HG03354 (cell line): ENCODE results near the gene USP15.
"Not testable (repeated sequence)": the region's sequence is repeated elsewhere in the genome, so short reads cannot be mapped to it uniquely, and the experiment has no call there.

ENCODE experiments used
- ATAC-seq: cut with Tn5 transposase; IDR thresholded peaks from one replicate; pipeline ENCODE4 v1.9.1; 2021; ENCODE audit warnings: mild to moderate bottlenecking; ENCODE audit not compliant: unreplicated experiment, poor library complexity, severe bottlenecking

Gene USP15

DNA sequence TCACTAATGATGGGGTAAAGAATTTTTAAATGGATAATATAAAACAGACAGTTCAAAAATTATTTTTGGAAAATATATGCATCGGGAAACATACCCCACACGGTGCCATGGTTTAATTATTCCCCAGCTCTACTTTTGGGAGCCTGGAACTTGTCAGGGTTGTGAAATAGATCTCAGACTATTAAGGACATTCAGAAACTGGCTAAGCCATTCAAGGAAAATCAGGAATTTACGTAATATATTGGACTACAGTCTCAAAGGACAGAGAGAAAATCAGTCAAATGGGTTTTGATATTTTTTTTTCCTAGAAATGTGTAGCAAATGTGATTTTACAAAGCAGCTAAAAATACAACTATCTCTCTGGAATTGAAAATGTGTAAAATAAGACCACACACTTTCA is 148.9 kb downstream of the USP15 start:
- no peak for ATAC-seq

DNA sequence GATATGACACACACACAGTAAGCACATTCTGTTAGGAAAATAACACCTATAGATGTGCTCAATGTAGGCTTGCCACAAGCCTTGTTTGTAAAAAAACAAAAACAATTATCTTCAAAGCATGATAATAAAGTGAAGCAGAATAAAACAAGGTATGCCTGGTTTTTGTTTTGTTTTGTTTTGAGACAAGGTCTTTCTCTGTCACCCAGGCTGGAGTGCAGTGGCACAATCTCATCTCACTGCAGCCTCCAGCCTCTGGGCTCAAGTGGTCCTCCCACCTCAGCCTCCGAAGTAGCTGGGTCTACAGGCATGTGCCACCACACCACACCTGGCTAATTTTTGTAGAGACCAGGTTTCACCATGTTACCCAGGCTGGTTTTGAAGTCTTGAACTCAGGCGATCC is 154.0 kb downstream of the USP15 start:
- ATAC-seq, result no peak

DNA sequence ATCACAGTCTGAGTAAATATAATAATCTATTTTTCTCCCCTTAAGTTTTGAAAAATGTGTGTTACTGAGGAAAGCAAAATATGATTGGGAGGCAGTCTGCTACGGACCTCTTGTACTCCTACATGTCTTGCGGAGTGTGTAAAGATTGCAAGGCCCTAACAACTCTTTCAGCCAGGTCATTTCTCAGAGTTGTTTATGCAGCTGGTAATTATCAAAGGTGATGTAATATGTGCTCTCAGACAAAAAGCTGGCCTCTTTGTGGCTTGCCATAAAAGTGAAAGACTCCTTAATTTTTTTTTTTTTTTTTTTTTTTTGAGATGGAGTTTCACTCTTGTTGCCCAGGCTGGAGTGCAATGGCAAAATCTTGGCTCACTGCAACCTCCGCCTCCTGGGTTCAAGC is 165.9 kb downstream of the USP15 start:
- no peak for ATAC-seq

- no peak for ATAC-seq
Observed at GRCh38 chr12:62429457-62429856, 169.3 kb downstream of the USP15 start.

DNA sequence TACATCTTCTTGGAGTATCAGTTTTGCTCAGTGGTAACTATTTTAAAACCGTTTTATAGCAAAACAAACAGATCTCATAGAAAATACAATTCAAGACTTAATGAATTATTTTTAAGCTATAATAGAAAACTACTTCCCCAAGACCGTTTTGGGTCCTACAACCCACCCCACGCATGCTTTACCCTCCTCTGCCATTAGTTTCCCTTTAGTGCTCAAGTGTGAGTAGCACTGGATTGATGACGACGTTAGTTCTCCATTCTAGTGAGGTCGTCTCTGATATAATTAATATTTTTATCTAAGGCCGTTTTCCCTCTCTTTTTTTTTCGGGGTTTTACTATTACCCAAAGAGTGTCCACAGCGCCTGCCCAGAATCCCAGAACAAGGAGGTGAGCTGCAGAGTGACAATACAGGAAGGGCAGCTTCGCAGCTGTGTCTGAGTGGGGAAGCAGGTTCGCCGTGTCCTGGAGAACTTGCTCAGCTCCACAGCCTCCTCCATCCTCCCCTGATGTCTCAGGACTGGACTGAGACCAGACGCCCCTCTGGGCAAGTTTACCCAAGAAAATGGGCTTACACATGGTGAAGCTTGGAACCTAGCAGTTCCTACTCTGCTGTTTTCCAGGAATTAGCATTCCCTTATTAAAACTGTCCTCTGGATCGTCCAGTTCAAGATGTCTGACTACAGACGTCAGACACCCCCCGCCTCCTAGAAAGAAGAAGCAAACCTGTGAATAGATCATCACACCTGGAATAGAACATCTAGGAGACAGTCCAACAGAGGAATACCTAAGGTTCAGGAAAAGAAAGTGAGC is 174.5 kb downstream of the USP15 start:
- ATAC-seq, result peak; percentile 34

- peak; percentile 91 for ATAC-seq
Observed at GRCh38 chr12:62435303-62436163, 175.3 kb downstream of the USP15 start.

- no peak for ATAC-seq
Observed at GRCh38 chr12:62436164-62436503, 175.9 kb downstream of the USP15 start.

DNA sequence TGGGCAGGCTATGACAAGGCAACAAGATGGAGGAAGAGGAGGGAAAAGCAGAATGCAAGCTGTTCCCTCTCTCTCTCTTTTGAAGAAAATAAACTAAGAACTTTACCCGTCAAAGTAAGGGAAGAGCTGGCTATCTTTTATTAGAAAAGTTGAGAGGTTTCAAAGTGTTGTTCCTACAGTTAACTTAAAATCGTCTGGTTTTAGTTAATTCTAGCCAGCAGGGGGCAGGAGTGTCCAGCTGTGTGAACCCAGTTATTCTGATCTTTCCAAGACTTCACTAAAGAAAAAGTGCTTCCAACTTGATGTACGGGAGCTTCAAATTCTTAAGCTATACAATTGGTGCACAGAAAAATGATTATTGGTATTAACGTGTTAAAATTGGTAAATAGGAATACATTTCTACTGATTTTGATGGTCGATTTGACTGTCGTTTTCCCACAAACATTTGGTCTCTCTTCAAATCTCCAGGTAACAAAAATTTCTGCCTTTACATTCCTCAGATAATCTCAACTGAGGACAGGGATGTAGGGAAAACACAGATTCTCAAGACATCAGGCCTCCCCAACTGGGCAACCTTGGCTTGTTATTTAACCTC is 178.0 kb downstream of the USP15 start:
- ATAC-seq, result no peak

DNA sequence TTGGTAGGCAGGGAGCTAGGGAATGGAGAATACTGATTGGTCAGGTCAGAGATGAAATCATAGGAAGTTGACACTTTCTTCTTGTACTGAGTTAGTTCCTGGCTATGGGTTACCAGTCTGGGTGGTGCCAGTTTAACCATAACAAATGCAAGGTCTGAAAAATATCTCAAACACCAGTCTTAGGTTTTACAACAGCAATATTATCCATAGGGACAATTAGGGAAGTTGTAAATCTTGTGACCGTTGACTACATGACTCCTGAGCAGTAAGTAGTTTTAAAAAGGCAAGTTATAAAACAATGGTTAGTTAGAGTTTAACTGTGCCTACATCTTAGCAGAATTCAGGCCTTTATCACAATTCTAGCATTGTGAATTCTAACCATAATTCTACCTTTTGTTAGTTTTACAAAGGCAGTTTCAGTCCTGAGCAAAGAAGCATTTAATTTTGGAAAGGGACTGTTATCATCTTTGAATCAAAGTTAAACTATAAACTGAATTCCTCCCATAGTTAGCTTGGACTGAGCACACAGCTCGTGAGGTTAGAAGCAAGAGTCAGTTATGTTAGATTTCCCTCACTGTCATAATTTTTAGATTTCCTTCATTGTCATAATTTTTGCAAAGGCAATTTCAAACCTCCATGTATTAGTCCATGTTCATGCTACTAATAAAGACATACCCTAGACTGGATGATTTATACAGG is 186.7 kb downstream of the USP15 start:
- no peak for ATAC-seq

DNA sequence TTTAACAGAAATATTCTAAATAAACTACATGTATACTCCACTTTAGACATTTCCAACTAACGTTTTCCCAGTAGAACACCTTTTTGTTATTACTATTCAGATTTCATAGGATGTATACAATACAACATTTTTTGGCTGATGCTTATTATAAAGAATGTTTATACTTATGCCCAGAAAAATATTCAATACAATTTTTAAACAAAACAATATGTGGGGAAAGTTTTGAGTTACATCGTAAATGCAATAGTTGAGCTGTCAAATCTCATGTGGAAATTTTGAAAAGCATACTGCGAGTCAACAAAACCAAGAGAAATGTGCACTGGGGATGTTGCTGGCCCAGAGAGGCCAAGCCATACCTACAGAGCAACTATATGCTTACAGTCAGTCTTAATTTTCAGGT is 188.2 kb downstream of the USP15 start:
- no peak for ATAC-seq

- not testable (repeated sequence) for ATAC-seq
Observed at GRCh38 chr12:62455429-62455828, 195.2 kb downstream of the USP15 start.

GRCh38 chr12:62458626-62459025 is 198.4 kb downstream of the USP15 start:
- ATAC-seq, result no peak

- no peak for ATAC-seq
Observed at GRCh38 chr12:62459976-62460375, 199.8 kb downstream of the USP15 start.

- ATAC-seq, result not testable (repeated sequence)
Observed at GRCh38 chr12:62461171-62461837, 201.1 kb downstream of the USP15 start.

GRCh38 chr12:62463252-62463651 is 203.0 kb downstream of the USP15 start:
- not testable (repeated sequence) for ATAC-seq
